Measurements from ENCODE around the gene LRRN3.
"Not testable (repeated sequence)": the region's sequence is repeated elsewhere in the genome, so short reads cannot be mapped to it uniquely, and the experiment has no call there.

The LRRN3 gene

GRCh38 chr7:111090846-111091245 is at the start of gene LRRN3:
Gene LRRN3, plus strand, starts transcription at chr7:111091127. Its CDS starts 31,646 bp downstream, at chr7:111122773.
- DNase-seq (ENCODE audit: low spot score) = peak; percentile 71

GRCh38 chr7:111041577-111041976 is 49.4 kb upstream of the LRRN3 start:
- no peak for DNase-seq (ENCODE audit: low spot score)

- DNase-seq (ENCODE audit: low spot score) = no peak
Observed at GRCh38 chr7:111042842-111043241, 48.1 kb upstream of the LRRN3 start.

GRCh38 chr7:111043561-111043960 is 47.4 kb upstream of the LRRN3 start:
- no peak for DNase-seq (ENCODE audit: low spot score)

GRCh38 chr7:111045449-111045848 is 45.5 kb upstream of the LRRN3 start:
- no peak for DNase-seq (ENCODE audit: low spot score)

GRCh38 chr7:111047595-111047994 is 43.3 kb upstream of the LRRN3 start:
- DNase-seq (ENCODE audit: low spot score) = no peak

- DNase-seq (ENCODE audit: low spot score) = no peak
Observed at GRCh38 chr7:111049971-111050680, 40.8 kb upstream of the LRRN3 start.

- no peak for DNase-seq (ENCODE audit: low spot score)
Observed at GRCh38 chr7:111050875-111051416, 40.0 kb upstream of the LRRN3 start.

GRCh38 chr7:111051832-111052231 is 39.1 kb upstream of the LRRN3 start:
- DNase-seq (ENCODE audit: low spot score) = no peak

- no peak for DNase-seq (ENCODE audit: low spot score)
Observed at GRCh38 chr7:111053035-111053434, 37.9 kb upstream of the LRRN3 start.

- no peak for DNase-seq (ENCODE audit: low spot score)
Observed at GRCh38 chr7:111056371-111056770, 34.6 kb upstream of the LRRN3 start.

- DNase-seq (ENCODE audit: low spot score) = no peak
Observed at GRCh38 chr7:111057066-111057465, 33.9 kb upstream of the LRRN3 start.

GRCh38 chr7:111059833-111060232 is 31.1 kb upstream of the LRRN3 start:
- no peak for DNase-seq (ENCODE audit: low spot score)

- DNase-seq (ENCODE audit: low spot score) = no peak
Observed at GRCh38 chr7:111063166-111063565, 27.8 kb upstream of the LRRN3 start.

GRCh38 chr7:111067251-111067650 is 23.7 kb upstream of the LRRN3 start:
- no peak for DNase-seq (ENCODE audit: low spot score)

GRCh38 chr7:111067682-111068081 is 23.2 kb upstream of the LRRN3 start:
- no peak for DNase-seq (ENCODE audit: low spot score)

GRCh38 chr7:111068618-111069017 is 22.3 kb upstream of the LRRN3 start:
- DNase-seq (ENCODE audit: low spot score) = no peak

- no peak for DNase-seq (ENCODE audit: low spot score)
Observed at GRCh38 chr7:111071556-111071955, 19.4 kb upstream of the LRRN3 start.

GRCh38 chr7:111072658-111073057 is 18.3 kb upstream of the LRRN3 start:
- DNase-seq (ENCODE audit: low spot score) = not testable (repeated sequence)

- DNase-seq (ENCODE audit: low spot score) = no peak
Observed at GRCh38 chr7:111074071-111074747, 16.7 kb upstream of the LRRN3 start.

GRCh38 chr7:111074748-111075146 is 16.2 kb upstream of the LRRN3 start:
- no peak for DNase-seq (ENCODE audit: low spot score)

- DNase-seq (ENCODE audit: low spot score) = no peak
Observed at GRCh38 chr7:111075498-111075897, 15.4 kb upstream of the LRRN3 start.

GRCh38 chr7:111076205-111076604 is 14.7 kb upstream of the LRRN3 start:
- DNase-seq (ENCODE audit: low spot score) = no peak
